Gastroesophageal sphincter (tissue), 3 donors: ENCODE results near the gene FAM9C.

Source experiments
- CTCF ChIP-seq, 4 experiments: fragments of 200-600 bp in 2 of 4; fragments of 450-650 bp in 2 of 4; sonication (generic) in 1 of 4; IDR thresholded peaks; one replicate each; pipeline ENCODE4 v1.5.1; 2017 to 2019; ENCODE audit warnings: antibody characterized with exemption in 4 of 4, mild to moderate bottlenecking in 2 of 4, moderate library complexity in 2 of 4
- EP300 ChIP-seq: sonication (generic); formaldehyde crosslinking; IDR thresholded peaks from one replicate; pipeline ENCODE4 v1.6.1; 2017; ENCODE audit warnings: antibody characterized with exemption, mild to moderate bottlenecking
- POLR2A ChIP-seq, 2 donors: fragments of 450-650 bp; IDR thresholded peaks; one replicate each; pipeline ENCODE4 v1.6.1; 2017; ENCODE audit warnings: antibody characterized with exemption in 2 of 2, mild to moderate bottlenecking in 2 of 2, moderate library complexity in 1 of 2
- POLR2AphosphoS5 ChIP-seq: sonication (generic); formaldehyde crosslinking; IDR thresholded peaks from one replicate; pipeline ENCODE4 v1.6.1; 2017; ENCODE audit warnings: antibody characterized with exemption

GRCh38 chrX:13086076-13086475 lies 41.7 kb upstream of the FAM9C start:
- TF ChIP-seq CTCF (IDR thresholded peaks at IDR 0.05) (no peak), EP300 (no peak), POLR2A (IDR thresholded peaks at IDR 0.05) (no peak), POLR2AphosphoS5 (no peak)
